Astrocyte (in vitro differentiated cells and primary cell): Measurements from ENCODE around the gene NLRX1.

Source experiments
- CTCF ChIP-seq: IDR thresholded peaks from 2 replicates; pipeline ENCODE4 v1.5.1; 2011; ENCODE audit warnings: low read depth, mild to moderate bottlenecking, inconsistent platforms, low read length, moderate library complexity; ENCODE audit not compliant: insufficient read depth
- EZH2 ChIP-seq: IDR thresholded peaks from 2 replicates; pipeline ENCODE4 v1.6.1; 2012; ENCODE audit warnings: mild to moderate bottlenecking, low read length, inconsistent platforms; ENCODE audit not compliant: insufficient read depth

GRCh38 chr11:119196833-119197483 is 28.4 kb downstream of the NLRX1 start:
- peak; percentile 90 for TF ChIP-seq CTCF
- TF ChIP-seq EZH2 = no peak
